ENCODE data around the gene MLPH.

The MLPH gene

DNA sequence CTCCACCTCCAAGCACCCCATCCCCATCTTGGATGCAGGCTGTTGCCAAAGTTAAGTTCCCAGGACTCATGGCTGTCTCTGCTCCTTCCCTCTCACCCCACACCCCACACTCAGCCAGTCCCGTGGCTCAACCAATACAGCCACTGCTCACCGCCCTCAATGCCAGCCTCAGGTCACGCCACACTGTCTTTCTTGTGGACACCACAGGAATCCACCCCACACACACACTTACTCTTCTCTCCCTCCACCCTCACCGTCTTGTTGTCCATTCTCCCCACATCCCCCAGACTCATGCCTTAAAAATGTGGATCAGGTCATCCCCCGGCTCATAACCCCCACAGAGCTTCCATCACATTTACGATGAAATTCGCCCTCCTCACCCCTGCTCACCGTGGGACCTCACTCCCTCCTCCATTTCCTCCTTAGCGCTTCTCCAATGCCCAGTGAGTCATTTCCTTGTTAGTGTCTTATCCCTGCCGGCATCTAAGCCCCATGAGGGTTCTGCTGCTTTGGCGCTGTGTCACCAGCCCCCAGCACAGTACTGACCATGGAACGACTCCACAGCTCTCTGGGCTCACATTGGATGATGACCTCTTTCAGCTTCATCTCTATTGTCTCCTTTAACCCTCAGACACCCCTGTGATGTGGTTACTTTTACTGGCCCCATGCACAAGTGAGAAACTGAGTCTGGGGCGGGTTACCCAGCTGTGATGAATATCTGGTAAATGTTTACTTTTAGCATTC lies 13.8 kb downstream of the MLPH start:
- DNase-seq (ENCODE audit: low spot score): peak; percentile 4

DNA sequence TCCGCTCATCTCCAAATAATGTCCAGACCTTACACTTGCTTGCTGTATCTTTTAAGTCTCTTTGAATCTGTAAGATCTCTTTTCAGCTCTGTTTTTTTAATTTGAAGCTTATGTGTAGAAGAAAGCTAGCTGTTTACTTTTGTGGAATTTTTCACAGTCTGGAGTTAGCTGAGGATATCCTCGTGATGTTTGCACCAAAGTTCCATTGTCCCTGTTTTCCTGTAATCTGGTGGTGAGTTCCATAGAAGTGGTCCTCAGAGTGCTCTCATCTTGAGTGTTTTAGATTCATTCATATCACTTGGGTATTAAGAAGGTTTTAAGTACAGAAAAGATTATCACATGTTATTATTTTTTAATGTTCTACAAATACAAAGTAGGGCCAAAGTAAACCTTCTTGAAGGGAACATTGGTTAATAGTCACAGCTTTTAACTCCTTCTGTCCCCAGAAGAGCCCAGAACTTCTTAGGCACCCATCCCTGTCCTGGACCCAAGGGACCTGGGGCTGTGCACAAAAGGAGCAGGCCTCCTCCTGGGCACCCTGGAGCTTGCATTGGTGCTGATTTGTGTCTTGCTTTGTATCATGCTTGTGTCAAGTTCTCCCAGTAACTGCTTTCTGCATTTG lies 15.0 kb downstream of the MLPH start:
- no peak for DNase-seq (ENCODE audit: low spot score)

DNA sequence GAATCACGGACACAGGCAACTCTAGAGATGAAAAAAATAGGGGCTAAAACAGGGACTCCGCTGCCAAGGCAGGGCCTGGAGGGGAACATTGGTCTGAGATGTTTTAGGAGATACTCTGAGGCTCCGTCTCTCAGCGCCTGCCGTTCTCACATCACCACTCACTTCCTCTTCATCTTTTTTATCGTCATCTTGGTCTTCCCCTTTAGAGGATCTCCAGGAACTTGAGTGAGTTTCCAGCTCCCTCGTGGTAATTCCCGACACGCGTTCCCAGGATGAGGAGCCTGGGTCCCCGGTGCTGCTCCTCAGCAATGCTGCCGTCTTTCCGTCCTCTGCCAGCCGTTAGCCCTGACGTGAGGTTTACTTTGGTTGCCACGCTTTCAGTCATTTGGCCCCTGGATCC lies 16.1 kb downstream of the MLPH start:
- DNase-seq (ENCODE audit: low spot score): no peak

DNA sequence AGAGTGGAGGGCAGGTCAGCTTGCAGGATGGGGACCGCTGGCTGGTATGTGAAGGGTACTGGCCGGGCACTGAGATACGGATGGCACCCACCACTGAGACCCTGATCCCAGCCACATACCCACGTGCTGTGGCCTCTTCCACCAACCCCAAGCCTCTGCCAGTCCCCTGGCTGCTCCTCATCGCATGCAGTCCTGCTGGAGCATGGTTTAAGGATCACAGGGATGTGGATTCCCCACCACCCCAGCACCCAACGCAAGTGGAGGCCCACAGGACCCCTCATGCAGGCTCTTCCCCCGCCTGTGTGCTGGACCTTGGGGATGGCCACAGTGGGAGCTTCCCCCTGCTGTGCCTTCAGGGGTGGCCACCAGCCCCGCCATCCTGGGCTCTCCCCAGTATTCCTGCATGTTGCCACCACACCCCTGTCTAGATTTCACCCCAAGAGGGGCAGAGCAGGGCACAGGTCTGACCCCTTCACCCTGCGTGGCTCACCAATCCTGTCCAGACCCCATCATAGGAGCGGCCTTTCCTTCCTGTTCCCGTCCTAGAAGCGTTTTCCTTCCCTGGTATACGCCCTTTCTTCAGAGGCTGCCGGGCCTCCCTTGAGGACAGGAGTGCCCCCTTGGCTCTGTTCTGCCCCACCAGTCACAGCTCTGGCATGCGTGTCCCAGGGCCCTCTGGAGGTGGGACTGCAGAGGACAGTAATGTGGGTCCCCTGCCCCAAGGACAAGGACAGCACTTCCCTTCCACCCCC lies 18.3 kb downstream of the MLPH start:
- no peak for DNase-seq (ENCODE audit: low spot score)

DNA sequence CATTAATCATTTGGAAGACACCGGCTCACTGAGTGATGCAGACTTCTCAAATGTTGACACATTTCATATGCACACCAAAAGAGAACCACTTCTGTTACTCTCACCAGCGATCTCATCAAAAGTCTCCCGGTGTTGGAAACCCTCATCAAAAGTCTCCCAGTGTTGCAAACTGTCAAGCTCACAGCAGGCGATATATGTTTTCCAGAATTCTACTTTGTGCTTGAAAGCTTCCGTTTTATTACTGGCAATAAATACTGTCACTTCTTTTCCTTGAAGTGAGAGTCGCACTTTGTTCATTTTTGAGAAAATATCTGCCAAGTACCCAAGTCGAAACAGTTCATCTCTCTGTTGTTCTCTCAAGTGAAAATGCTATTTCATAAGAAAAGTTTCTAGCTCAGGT lies 20.5 kb downstream of the MLPH start:
- no peak for DNase-seq (ENCODE audit: low spot score)

GRCh38 chr2:237508361-237508760 lies 21.3 kb downstream of the MLPH start:
- no peak for DNase-seq (ENCODE audit: low spot score)

DNA sequence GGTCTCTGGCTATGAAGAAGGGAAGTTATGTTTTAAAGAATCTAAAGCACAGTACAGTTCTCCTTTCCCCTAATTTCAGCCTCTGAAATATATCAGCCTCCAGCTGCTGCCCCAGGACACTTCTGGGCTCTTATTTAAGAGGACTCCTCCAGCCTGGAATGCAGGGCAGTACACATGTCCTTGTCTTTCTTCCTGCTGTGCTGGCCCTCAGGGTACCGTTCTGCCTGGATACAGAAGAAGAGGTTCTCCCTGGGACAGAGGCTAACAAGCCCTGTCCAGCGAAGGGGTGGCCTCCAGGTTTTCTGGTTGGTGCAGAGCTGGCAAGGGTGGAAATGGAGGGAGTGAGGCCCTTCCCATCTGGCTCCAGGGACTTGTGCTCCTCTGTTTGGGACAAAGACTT lies 22.1 kb downstream of the MLPH start:
- no peak for DNase-seq (ENCODE audit: low spot score)

DNA sequence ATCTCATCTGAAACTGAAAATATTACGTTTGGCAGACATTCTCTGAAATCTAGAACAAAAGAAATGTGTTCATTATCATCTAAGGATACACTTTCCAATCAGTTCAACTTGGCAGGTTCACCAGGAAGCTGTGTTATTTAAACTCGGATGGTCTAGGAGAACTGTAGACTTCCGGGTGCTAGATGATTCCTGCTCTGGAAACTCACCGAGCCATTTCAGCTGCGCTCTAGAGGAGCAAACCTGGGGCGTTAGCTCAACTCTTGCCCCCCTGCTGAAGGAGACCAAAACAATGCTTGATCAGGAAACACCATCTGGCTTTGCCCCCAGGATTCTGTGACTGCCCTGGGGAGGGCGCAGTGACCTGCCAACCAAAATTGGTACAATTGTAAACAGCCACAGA lies 22.9 kb downstream of the MLPH start:
- DNase-seq (ENCODE audit: low spot score): no peak

DNA sequence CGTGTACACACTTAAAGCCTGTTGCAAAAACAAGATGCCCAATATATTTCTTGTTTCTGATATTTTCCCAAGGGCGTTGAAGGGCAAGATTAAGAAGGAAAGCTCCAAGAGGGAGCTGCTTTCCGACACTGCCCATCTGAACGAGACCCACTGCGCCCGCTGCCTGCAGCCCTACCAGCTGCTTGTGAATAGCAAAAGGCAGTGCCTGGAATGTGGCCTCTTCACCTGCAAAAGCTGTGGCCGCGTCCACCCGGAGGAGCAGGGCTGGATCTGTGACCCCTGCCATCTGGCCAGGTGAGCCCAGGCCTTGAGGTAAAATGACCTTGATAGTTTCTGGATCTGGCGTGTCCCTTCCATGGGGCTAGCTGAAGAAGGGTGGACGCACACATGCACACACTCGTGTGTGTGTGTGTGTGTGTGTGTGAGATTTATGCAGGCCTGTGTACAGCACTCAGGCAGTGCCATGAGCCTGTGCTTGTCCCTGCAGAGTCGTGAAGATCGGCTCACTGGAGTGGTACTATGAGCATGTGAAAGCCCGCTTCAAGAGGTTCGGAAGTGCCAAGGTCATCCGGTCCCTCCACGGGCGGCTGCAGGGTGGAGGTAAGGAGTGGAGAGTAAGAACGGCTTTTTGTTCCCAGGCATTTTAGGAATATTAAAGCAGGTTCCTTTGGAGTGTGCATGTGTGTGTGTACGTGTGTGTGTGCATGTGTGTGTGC lies 23.6 kb downstream of the MLPH start:
- no peak for DNase-seq (ENCODE audit: low spot score)

DNA sequence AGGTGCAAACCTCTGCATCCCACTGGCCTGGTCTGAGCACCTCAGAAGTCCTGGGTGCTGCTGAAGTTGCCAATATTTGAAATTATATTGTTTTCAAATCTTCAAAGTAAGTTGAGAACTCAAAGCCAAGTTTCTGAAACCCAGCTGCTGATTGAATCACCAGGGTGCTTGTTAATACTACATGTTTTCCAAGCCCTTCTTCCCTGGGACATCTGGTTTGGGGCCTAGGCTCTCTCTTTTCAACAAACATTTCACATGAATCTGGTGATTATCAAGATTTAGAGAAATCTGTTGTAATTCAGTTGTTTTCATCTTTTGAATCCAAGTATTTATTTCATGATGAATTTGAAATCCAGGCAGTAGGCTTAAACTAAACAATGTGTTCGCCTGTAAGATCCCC lies 24.4 kb downstream of the MLPH start:
- DNase-seq (ENCODE audit: low spot score): no peak

DNA sequence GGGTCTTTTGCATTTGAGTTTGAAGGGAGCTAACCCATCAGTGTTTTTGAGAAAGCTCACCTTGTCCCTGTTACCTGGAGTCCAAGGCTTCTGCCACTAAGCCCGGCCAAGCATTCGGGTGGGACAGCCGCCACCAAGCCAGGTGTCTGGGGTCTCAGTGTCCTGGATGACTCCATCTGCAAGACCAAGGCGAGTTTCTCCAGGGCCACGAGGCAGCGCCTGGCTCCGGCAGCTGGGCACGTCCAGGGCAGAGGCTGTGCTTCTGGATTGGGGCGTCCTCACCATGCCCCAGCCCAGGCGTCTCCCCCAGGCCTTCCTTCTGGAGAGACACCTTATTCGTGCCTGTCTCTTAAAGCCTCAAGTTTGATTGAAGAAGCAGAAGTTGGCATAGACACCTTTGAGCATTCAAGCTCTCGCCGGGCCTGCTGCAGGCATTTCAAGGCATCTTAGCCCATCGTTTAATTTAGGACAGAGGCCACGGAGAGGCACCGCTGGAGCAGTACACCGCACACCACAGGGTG lies 24.9 kb downstream of the MLPH start:
- no peak for DNase-seq (ENCODE audit: low spot score)

DNA sequence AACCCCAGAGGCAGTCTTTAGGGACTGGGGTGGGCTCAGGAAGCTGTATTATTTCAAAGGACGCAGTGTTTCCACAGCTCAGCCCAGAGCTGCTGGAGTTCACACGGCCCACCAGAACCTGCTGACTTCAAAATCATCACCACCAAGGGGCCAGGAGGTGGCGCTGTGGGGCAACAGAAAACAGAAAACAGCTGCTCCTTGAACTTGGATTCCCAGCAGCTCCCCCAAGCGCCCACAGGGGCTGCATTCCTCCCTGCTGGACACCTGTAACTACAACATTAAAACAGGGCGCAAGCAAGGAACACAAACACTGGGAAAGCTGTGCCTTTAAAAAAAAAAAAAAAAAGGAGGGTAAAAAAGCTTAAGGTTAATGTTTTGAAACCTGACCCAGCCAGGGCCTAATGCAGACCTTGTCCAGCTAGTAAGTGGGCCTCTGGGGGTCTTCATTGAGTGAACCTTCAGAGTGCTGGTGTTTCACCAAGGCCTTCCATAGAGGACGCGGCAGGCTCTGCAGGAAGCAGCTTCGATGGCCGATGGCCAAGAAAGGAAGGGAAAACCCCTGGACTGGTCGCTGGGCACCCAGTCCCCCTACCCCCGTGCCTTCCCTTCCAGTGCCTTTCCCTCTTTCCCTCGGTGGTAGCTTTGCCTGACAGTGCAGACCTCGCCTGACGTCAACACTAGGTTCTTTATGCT lies 25.9 kb downstream of the MLPH start:
- DNase-seq (ENCODE audit: low spot score): peak; percentile 74

GRCh38 chr2:237513693-237514092 lies 26.6 kb downstream of the MLPH start:
- DNase-seq (ENCODE audit: low spot score): no peak

- no peak for DNase-seq (ENCODE audit: low spot score)
Observed at GRCh38 chr2:237514474-237515130, 27.6 kb downstream of the MLPH start.

DNA sequence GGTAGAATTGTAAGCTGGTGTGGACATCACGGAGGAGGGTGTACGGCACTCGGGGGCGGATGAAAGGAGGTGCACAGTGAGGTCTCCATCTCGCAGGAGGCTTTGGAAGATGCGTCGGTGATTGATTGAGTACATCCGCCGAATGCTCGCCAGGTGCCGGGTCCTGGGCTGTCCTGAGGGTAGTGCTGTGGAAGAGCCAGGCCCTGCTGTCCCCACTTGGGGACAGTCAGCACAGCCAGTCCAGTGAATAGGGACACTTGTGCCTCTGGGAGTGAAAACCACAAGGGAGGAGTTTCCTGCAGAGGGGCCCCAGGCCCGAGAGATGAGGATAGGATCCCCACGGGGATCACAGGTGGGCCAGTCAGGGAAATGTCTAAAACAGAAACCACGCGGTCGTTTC lies 28.1 kb downstream of the MLPH start:
- no peak for DNase-seq (ENCODE audit: low spot score)

GRCh38 chr2:237515621-237516275 lies 28.7 kb downstream of the MLPH start:
- DNase-seq (ENCODE audit: low spot score): no peak

- DNase-seq (ENCODE audit: low spot score): no peak
Observed at GRCh38 chr2:237517163-237517562, 30.1 kb downstream of the MLPH start.

GRCh38 chr2:237517990-237518389 lies 30.9 kb downstream of the MLPH start:
- DNase-seq (ENCODE audit: low spot score): no peak

DNA sequence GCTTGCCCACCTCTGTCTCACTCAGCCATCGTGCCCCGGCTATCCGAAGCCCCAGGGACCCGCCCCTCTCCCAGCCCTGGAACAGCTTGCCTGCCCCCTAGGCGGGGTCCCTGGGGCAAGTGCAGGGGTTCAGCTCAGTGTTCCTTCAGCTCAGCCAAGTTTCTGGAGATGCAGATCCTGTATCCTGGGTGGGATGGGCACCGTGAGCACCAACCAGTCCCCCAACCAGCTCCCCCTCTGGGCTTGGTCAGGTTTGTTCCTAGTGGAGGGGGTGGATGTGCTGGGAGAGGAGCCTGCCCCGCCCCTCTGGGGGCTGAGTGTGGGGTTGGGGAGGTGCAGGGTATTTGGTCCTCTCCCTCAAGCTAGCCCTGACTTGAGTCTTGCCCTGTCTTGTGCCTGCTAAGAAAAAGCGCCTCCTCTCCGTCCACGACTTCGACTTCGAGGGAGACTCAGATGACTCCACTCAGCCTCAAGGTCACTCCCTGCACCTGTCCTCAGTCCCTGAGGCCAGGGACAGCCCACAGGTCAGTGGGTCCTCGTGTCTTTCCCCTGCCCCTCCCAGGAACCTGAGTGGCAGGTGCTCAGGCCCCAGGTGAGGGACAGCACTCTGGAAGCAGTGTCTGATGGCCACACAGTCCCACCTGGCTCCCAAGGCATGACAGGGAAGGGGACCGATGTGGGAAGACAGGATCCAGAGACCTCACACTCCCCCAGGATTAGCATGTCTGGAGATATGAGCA lies 32.6 kb downstream of the MLPH start:
- no peak for DNase-seq (ENCODE audit: low spot score)

DNA sequence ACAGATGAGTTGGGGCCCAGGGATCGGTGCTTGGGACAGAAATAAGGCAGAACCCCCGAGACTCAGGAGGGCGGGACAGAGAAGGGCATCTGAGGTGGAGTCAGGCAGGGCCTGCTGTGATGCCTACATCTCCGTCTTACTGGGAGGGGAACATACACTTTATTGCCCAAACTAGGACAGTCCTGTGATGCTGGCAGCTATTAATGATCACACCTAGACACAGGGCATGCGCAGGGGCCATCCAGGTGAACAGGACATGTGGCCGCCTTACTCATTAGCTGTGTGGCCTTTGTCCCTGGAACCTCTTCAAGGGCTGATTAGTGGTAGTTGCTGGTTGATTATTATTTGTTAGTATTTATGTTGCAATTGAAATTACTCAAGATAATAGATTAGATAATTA lies 33.2 kb downstream of the MLPH start:
- no peak for DNase-seq (ENCODE audit: low spot score)
